ENCODE measurements around the gene NKD2.
"Not testable (repeated sequence)": the region's sequence is repeated elsewhere in the genome, so short reads cannot be mapped to it uniquely, and the experiment has no call there.

- not testable (repeated sequence) for TF ChIP-seq MAFK (IDR thresholded peaks at IDR 0.05; ENCODE audit: partially characterized antibody); NPAS2 (CRISPR knock-in tag; IDR thresholded peaks at IDR 0.05; ENCODE audit: borderline replicate concordance); MAZ (IDR thresholded peaks at IDR 0.05; ENCODE audit: borderline replicate concordance, low read depth, low read length); RFX5 (IDR thresholded peaks at IDR 0.05); POLR2A (IDR thresholded peaks at IDR 0.05; ENCODE audit: low read length); REST (IDR thresholded peaks at IDR 0.05); HOXA7 (CRISPR knock-in tag; IDR thresholded peaks at IDR 0.05); ESRRA (IDR thresholded peaks at IDR 0.05; ENCODE audit: borderline replicate concordance, low read length)
- TF ChIP-seq, protein P1, sequence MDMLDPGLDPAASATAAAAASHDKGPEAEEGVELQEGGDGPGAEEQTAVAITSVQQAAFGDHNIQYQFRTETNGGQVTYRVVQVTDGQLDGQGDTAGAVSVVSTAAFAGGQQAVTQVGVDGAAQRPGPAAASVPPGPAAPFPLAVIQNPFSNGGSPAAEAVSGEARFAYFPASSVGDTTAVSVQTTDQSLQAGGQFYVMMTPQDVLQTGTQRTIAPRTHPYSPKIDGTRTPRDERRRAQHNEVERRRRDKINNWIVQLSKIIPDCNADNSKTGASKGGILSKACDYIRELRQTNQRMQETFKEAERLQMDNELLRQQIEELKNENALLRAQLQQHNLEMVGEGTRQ (IDR thresholded peaks at IDR 0.05) = not testable (repeated sequence)
- TF ChIP-seq, protein P2, sequence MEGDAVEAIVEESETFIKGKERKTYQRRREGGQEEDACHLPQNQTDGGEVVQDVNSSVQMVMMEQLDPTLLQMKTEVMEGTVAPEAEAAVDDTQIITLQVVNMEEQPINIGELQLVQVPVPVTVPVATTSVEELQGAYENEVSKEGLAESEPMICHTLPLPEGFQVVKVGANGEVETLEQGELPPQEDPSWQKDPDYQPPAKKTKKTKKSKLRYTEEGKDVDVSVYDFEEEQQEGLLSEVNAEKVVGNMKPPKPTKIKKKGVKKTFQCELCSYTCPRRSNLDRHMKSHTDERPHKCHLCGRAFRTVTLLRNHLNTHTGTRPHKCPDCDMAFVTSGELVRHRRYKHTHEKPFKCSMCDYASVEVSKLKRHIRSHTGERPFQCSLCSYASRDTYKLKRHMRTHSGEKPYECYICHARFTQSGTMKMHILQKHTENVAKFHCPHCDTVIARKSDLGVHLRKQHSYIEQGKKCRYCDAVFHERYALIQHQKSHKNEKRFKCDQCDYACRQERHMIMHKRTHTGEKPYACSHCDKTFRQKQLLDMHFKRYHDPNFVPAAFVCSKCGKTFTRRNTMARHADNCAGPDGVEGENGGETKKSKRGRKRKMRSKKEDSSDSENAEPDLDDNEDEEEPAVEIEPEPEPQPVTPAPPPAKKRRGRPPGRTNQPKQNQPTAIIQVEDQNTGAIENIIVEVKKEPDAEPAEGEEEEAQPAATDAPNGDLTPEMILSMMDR (IDR thresholded peaks at IDR 0.05) = not testable (repeated sequence)
These were observed 74.4 kb downstream of the NKD2 start for GRCh38 chr5:1083026-1083425.

All from A549 (cell line).